NCI-H524 (cell line): ENCODE results near the gene RAE1.

Source experiments
- DNase-seq, 2 experiments: peaks; one replicate each; lab custom pipeline; 2025; lab: John Stamatoyannopoulos, UW

Gene RAE1

DNA sequence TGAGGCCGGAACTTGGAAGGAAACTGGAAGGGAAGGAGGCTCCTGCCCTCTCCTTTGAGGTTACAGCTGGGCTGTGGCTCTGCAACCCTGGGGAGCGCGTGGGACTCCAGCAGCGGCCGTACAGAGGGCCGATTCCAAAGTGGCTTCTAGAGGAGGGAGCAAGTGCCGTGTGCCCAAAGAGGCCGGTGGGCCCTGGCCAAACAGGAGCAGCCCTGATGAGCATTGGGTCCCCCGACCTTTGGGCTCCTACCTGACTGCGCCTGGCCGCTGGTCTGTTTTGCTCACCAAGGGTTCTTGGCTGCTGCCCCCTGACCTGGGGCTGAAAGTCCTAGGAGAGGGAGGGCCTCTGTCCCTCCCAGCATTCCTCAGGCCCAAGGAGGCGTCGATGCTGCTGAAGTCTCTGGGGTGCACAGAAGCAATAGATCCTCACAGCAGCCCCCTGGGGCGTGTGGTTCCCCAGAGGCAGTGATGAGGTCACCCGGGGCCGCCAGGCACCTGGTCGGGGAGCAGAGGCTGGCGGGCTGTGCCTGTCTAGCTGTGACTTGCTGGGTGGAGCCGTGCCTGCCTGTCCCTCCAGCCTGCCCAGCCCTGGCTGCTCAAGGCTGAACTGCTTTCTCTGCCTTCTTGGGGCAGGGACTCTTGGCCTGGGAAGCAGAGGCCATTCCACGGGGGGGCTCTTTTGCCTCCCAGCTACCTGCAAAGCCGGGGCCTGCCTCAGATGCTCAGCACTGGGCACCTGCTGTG is 49.9 kb downstream of the RAE1 start:
- no peak for DNase-seq

DNA sequence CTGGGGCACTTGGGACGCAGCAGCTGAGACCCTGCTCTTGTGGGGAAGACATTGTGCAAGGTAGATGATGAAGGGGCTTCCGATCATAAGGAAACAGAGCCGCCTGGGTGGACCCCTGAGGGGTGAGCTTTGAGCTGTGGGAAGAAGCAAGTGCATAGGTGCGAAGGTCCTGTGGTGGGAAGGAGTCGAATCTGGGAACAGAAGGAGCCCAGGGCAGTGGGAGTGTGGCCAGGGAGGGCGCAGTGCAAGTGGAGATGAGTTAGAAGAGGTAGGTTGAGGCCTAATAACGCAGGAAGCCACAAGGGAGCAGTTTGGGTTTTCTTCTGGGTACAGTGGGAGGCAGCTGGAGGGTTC is 50.5 kb downstream of the RAE1 start:
- DNase-seq = no peak

DNA sequence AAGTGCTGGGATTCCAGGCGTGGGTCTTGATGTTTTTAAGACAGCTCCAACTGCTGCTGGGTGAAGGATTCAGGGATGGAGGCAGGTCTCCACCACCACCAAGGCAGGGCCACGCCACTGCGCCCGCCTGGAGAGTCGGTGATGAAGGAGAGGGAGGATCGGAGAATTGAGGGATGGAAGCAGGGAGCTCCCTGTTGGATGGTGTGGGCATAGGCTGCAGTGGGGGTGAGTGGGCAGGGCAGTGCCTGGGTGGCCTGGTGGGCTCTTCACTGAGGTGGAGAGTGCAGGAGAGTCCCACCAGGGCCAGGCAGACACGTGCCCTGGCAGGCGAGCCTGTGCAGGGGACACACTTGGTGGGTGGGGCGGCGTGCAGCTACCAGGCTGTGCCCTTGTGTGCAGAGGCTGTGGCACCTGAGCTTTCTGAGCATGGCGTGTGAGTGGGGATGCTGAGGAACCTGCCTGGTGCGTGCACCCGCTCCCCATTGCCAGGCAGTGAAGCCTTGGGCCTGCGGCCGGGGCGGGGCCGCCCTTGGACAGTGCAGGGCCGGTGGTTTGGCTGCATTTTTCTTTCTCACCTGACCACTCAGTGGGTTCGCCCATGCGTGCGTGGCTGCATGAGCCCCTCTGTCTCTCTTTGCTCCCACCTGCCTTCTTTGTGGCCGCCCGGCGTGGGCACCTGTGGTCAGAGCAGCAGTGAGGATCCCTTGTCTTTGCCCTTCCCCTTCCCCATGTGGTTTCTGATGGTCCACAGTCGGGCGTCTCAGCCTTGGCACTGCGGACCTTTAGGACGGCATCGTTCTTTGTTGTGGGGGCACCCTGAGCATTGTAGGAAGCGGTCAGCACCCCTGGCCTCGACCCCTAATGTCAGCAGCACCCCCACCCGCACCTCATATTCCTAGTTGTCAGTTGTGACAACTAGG is 51.4 kb downstream of the RAE1 start:
- DNase-seq = no peak

DNA sequence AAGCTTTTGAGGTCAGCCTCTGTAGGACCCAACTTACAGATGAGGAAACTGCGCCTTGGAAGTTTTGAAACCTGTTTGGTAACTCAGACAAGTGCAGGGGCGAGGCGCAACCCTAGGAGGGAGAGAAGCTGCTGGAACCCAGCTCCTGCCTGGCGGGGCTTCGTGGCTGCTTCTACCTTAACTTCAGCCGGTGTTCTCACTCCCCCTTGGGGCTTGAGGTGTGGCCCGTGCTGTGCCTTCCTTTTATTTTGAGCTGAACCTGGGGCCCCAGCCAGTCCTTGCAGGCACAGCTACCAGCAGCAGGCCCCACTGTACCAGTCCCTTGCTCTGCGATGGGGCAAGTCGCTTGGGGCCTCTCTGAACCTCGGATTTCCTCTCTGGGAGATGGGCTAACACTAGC is 52.2 kb downstream of the RAE1 start:
- no peak for DNase-seq

DNA sequence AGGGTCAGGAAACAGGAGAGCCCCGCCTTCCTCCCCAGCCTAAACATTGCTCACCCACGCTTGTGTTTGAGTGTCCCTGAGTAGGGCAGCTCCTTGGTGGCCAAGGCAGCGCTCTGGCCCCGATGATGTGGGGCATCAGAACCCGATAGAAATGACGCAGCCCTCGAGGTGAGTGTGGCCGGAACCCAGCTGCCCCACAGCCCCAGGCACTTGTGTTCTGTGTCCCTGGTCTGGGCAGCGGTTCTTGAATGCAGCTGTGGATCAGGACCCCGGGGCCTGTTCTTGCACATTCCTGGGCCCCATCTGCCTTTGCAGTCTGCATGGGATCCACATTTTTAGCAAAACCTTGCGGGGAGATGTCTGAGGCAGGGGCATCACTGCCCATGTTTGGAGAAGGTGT is 53.0 kb downstream of the RAE1 start:
- no peak for DNase-seq

DNA sequence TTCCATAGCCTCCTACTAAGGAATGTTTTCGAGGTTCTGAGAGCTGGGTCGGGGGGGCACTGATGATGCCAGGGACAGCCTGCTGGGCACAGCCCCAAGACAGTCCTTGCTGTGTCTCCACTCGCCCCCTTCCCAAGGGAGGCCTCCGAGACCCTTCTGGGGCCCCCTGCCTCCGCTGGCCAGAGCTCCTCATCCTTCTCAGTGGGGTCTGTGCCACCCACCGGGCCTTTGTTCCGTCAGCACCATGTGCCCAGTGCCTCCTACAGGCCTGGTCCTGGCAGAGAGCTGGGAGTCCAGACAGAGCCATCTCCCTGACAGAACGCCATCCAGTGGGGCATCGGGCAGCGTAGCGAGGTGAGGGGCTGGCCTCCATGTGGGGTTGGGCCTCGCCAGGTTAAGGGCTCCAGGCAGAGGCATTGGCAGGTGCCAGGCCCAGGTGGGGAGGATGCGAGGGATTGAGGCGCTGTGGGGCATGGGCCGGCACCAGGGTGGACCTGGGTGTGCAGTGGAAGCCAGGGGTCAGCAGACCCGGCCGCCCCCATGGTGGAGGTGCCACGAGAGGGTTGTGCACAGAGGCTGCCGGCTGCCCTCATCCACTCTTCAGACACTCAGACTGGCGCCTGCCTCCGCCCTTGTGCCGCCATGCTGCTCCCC is 53.5 kb downstream of the RAE1 start:
- no peak for DNase-seq

DNA sequence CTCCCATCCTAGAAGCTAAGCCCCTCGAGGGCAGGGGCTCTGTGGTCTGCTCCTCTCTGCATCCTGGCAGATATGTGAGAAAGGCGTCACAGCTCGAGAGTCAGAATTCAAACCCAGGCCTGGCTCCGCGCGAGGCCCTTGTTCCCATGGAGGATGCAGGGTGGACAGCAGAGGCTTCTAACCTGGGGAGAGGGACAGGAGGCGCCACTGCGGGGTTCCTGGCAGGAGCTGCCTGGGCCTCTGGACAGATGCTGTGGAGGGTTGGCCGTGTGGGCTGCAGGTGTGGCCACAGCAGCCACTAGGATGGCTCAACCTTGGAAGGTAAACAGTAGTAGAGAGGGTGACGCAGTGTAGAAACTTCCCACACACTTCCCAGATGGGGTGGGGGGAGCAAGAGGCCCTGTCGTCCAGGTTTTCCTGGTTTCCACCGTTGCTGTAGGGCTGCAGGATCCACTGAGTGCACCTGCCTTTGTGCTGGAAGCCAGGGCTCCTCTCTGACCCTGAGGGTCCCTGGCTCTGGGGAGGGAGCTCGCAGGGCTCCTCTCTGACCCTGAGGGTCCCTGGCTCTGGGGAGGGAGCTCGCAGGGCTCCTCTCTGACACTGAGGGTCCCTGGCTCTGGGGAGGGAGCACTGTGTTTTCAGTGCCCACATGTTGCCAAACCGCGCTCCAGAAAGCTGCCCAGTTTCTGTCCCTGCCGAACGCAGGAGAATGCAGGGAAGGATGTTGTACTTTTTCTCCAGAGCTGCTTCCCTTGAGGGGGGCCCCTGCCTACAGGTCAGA is 54.4 kb downstream of the RAE1 start:
- no peak for DNase-seq

DNA sequence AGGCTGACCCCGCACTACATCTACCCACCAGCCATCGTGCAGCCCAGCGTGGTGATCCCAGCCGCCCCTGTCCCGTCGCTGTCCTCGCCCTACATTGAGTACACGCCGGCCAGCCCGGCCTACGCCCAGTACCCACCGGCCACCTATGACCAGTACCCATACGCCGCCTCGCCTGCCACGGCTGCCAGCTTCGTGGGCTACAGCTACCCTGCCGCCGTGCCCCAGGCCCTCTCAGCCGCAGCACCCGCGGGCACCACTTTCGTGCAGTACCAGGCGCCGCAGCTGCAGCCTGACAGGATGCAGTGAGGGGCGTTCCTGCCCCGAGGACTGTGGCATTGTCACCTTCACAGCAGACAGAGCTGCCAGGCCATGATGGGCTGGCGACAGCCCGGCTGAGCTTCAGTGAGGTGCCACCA is 56.5 kb downstream of the RAE1 start:
- no peak for DNase-seq

DNA sequence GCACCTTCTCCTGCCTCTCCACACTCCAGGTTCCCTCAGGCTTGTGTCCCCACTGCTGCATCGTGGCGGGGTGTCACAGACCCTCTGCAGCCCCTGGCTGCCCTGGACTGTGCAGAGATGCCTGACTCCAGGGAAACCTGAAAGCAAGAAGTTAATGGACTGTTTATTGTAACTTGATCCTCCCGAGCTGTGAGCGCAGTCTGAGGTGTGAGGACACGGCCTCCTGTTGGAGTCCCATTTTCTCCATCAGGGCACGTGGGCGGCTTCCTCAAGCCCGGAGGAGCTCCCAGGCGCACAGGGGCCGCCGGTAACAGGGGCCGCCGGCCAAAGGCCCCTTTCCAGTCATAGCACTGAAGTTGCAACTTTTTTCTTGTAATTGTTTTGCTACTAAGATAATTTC is 57.1 kb downstream of the RAE1 start:
- DNase-seq = no peak

DNA sequence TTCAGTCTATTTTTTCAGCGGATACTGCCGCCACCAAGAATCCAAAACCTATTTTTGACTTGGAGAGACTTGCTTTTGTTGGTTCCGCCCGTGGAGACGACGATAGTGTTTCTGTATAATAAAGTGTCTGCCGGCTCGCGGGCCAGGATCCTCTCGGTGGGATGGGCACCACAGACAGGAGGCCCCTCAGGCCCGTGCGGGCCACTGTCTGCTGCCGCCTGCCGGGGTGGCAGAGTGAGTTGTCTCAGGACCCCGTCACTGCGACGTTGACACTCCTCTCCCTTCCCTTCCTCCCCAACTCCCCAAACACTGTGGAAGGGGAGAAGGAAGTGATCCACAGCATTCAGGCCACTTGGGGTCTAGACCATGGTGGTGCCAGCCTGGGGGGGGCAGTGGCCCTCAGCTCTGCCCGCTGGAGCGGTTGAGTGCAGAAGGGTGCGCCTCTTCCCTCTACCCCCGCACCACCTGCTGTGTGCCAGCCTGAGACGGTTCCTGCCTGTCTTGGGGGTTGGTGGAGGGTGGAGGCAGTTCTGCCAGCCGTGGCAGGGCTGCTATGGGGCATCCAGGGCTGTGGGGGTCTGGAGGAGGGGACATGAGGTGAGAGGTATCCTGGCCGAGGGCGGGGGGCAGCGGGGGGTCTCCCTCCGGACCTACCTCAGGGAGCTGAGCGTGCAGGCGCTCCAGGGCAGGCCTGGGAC is 57.6 kb downstream of the RAE1 start:
- no peak for DNase-seq

DNA sequence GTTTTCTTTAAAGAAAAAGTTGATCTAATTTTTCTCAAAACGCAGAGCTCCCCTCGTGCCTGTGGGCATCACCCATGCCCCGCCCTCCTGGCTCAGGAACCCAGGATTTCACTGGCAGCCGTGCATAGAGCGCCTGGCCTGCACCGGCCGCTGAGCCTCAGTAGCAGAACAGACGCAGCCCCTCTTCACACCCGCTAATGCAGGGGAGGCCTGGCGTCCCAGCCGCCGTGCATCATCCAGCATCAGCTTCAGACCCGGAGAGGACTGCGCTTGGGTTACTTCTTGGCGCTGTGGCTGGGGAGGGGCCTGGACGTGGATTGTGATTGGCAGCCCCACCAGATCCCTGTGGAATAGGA is 58.2 kb downstream of the RAE1 start:
- no peak for DNase-seq

DNA sequence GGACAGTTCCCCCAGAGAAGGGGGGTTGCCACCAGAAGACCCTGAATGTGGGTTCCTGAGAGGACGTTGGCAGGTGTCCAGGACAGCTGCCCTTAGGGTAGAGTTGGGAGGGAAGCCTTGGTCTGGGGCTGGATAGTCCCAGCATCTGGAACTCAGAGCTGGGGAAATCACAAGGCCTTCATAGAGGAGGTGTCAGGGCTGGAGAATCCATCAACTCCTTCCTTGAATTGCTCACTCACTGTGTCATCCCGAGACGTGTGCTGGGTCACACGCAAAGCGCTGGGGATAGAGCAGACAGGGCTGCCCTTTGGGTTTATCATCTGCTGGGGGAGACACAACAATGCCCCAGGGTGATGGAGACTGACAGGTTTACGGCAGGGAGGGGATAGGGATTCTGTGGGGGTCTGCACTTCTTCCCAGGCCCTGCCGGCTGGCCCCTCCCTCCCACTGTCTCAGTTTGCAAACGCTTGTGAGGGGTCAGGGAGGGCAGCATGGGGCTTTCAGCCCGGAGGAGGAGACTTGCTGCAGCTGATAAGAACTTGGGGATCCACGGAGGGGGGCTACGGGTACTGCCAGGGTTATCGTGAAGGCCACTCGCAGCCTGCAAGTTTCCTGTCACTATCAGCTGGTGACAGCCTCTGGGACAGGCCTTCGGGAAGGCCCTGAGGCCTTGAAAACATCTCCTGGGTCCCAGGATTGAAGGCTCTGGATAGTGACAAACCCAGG is 58.8 kb downstream of the RAE1 start:
- no peak for DNase-seq

DNA sequence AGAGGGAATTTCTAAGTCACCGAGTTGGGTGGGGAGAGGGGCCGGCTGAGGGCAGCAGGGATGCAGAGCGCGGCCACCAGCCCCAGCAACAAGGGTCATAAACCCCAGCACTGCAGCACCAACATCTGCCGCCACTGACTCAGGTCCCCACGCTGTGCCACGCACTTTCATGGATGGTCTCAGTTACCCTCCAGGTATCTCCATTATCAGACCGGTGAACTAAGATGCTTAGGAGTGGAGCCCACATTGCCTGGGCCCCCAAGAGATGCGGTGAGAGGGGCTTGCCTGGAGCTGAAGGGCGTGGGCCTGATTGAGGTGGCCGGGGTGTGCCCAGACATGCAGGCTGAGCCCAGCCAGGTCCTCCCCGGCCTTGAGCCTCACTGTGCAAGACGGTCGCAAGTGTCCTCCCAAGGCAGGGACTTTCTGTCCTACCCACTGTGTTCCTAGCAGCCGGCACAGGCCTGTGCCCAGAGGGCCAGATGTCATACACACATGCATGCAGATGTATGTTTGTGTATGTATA is 59.4 kb downstream of the RAE1 start:
- no peak for DNase-seq

DNA sequence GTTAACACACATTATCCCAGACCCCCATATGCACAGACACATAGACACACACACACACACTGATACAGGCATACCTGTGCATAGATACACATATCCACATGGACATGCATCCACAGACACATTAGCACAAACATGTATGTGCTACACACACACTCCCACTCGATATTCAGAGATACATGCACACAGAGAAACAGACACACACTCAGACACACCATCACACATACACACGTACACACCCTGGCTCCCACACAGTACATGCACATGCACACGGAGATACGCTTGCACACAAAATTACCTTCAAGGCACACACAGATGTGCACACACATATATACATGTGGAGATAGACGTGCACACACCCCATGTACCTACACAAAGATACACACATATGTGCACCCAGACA is 59.9 kb downstream of the RAE1 start:
- no peak for DNase-seq

DNA sequence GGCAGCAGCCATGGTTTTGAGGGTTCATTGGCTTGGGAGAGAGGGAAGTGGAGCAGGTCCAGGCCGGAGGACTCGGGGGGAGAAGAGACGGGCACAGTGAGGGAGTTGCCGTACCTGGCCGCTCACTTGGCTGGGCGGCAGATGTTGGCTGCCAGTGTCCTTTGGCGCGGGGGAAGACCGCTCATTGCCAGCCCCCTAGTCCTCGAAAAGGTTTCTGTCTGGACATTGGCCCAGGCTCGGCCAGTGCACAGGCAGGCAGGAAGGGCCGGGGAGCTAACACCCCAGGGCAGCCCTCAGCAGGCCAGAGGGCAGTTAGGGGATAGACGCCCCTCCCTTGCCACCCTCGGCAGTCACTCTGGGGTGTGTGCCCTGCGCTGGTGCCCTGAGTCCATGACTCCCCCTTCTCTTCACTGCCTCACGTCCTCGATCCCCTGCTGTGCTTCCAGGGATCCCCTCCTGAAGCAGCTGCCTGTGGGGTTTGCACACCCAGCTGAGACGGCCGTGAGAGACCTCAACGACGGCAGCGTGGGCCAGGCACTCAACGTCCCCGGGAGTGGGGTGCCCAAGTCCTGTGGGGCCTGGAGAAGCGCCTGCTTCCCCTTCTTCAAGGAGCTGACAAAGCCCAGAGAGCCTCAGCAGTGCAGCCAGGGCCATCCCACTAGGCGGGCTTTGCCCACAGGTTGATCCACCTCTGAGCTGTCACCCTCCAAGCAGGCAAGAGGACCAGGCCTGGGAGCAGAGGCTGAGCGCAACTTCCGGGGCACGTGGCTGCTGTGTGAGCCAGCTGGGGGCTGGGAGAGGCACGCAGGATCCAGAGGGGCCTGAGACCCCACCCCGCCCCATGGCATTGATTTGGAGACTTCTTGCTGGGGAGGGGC is 60.6 kb downstream of the RAE1 start:
- DNase-seq = no peak

DNA sequence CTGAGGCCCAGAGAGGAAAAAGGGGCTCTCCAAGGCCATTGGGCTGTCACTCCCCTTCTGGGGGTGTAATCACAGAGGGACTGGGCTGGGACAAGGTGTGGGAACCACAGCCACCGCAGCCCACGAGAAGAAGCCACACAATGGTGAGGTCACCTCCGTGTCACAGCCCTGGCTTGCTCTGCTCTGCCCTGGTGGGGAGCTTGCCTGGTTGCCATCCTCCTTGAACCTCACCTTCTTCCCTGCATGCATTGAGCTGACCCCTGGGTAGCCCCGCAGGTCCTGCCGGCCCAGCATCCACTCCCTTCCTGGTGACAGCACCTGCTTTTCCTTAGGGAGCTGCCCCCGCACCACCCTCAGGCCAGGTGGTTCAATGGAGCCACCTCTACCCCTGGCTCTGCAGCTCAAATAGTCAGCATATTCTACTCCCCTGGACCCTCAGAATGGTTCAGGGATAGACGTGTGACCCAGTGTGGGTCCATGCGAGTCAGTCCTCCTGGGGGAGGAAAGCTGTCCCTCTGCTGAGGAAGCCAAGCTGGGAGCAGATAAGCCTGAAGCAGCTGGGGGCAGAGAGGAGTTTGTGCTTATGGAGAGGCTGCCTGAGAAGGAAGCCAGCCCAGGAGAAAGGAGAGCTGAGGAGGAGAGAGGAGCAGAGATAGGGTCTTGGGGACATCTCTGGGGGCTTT is 61.4 kb downstream of the RAE1 start:
- DNase-seq = no peak

DNA sequence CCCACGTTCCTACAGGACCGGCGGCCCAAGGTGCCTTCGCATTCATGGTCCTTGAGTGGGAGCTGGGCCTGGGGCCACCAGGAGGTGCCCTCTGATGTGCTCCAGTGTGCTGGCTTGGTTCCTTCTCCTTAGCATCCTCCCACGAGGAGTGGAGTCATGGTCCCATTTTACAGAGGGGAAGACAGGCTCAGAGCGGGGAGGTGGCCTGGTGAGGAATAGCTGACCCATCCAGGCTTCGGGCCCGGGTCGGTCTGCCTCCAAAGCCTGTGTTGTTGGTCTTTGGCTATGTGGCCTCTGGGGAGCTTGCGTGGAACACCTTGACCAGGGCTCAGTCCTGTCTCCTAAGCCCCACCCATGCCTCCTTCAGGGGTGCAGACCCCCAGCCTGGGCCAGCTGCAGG is 62.9 kb downstream of the RAE1 start:
- no peak for DNase-seq

DNA sequence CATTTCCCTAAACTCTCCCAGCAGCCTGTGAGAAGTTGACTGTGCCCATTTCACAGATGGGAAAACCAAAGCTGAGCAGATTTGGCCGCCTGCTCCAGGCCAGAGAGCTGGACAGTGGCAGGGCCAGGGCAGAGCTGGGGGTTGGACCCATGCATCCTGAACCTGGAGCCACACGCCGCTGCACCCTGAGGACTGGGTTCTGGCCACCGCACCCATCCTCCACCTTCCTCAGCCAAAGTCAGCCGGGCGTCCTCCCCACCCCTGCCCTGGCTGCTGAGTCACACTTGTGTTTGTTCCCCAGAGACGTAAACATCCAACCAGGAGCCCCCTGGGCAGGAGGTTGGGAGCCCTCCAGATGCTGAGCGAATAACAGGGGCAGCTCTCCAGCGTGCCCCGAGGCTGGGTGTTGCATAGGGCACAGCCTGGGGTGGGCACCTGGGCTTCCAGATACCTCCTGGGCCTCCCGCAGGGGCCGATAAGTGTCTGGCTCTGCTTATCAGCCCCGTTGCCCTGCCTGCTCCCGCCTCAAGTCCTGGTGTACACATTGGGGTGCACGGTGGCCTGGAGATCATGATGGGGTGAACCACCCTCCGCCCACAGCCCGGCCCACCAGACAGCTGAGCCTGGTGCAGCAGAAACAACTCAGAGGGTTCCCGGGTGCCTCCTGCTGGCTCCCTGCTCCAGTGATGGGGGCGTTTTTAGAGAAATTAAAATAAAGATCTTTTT is 64.0 kb downstream of the RAE1 start:
- DNase-seq = no peak
